OCI-LY1 (cell line): ENCODE measurements around the gene ENO4.

Source experiments
- H2AFZ ChIP-seq: fragments of 200-600 bp; sonication (generic), shearing (Covaris generic); 2 replicates; pipeline ENCODE4 v1.6.0; 2014; ENCODE audit warnings: antibody characterized with exemption, mild to moderate bottlenecking, low read length
- H3F3A ChIP-seq: fragments of 200-600 bp; sonication (generic), shearing (Covaris generic); 2 replicates; pipeline ENCODE4 v1.6.0; 2014; ENCODE audit warnings: mild to moderate bottlenecking, antibody characterized with exemption, low read length, moderate library complexity; ENCODE audit not compliant: insufficient read depth
- H3K27ac ChIP-seq: fragments of 200-600 bp; sonication (generic); 2 replicates; pipeline ENCODE4 v1.5.1; 2014; ENCODE audit warnings: low read length, mixed run types, mild to moderate bottlenecking, low read depth; ENCODE audit not compliant: poor library complexity, severe bottlenecking
- H3K27me3 ChIP-seq: fragments of 200-600 bp; sonication (generic); 2 replicates; pipeline ENCODE4 v1.6.0; 2014; ENCODE audit warnings: antibody characterized with exemption, mild to moderate bottlenecking, low read length, moderate library complexity; ENCODE audit not compliant: insufficient read depth
- H3K36me3 ChIP-seq: fragments of 200-600 bp; sonication (generic); 2 replicates; pipeline ENCODE4 v1.6.1; 2014; ENCODE audit warnings: mild to moderate bottlenecking, antibody characterized with exemption, low read length, moderate library complexity, mixed read lengths; ENCODE audit not compliant: insufficient read depth
- H3K4me1 ChIP-seq: fragments of 200-600 bp; sonication (generic); 2 replicates; pipeline ENCODE4 v1.5.1; 2014; ENCODE audit warnings: mild to moderate bottlenecking, low read length, moderate library complexity; ENCODE audit not compliant: insufficient read depth, severe bottlenecking
- H3K4me2 ChIP-seq: fragments of 200-600 bp; sonication (generic), shearing (Covaris generic); 2 replicates; pipeline ENCODE4 v1.6.1; 2014; ENCODE audit warnings: low read length
- H3K4me3 ChIP-seq: fragments of 200-600 bp; sonication (generic); 2 replicates; pipeline ENCODE4 v1.5.1; 2014; ENCODE audit warnings: low read length, low read depth, mild to moderate bottlenecking, mixed read lengths; ENCODE audit not compliant: poor library complexity, severe bottlenecking
- H3K79me2 ChIP-seq: fragments of 200-600 bp; shearing (Covaris generic); 2 replicates; pipeline ENCODE4 v1.6.1; 2016; ENCODE audit warnings: mixed run types, low read length, mixed read lengths; ENCODE audit not compliant: insufficient read depth
- H3K9ac ChIP-seq: fragments of 200-600 bp; sonication (generic), shearing (Covaris generic); 2 replicates; pipeline ENCODE4 v1.6.1; 2014; ENCODE audit warnings: mild to moderate bottlenecking, low read length, mixed read lengths
- H3K9me2 ChIP-seq: fragments of 200-600 bp; sonication (generic), shearing (Covaris generic); 2 replicates; pipeline ENCODE4 v1.6.1; 2014; ENCODE audit warnings: low read depth, mild to moderate bottlenecking, low read length, mixed read lengths
- H3K9me3 ChIP-seq: fragments of 200-600 bp; shearing (Covaris generic); 2 replicates; pipeline ENCODE4 v1.6.1; 2014; ENCODE audit warnings: low read length, mixed read lengths
- H4K20me1 ChIP-seq: fragments of 200-600 bp; sonication (generic), shearing (Covaris generic); 2 replicates; pipeline ENCODE4 v1.6.0; 2016; ENCODE audit warnings: mild to moderate bottlenecking, low read length; ENCODE audit not compliant: insufficient read depth
- CTCF ChIP-seq: fragments of 200-600 bp; sonication (generic), shearing (Covaris generic); IDR thresholded peaks from 2 replicates; pipeline ENCODE4 v1.5.1; 2017; ENCODE audit warnings: mild to moderate bottlenecking, antibody characterized with exemption, low read length, moderate library complexity, mixed read lengths
- EZH2 ChIP-seq: fragments of 200-600 bp; sonication (generic), shearing (Covaris generic); IDR thresholded peaks from 2 replicates; pipeline ENCODE4 v1.8.0; 2017; ENCODE audit warnings: borderline replicate concordance, mixed run types, mild to moderate bottlenecking, antibody characterized with exemption, low read length, moderate library complexity, mixed read lengths

ENO4 gene

GRCh38 chr10:116810895-116811294, 38.4 kb upstream of the ENO4 start:
- Histone ChIP-seq H3K4me3 (no peak overlapping the region), H3F3A (no peaks in the 10 kb centered on the region), H4K20me1 (no peaks in the 10 kb centered on the region), H3K36me3 (no peaks in the 10 kb centered on the region), H3K79me2 (no peaks in the 10 kb centered on the region), H3K27ac (no peak overlapping the region), H3K9ac (no peak overlapping the region), H3K4me2 (no peak overlapping the region), H3K9me2 (no peaks in the 10 kb centered on the region), H3K27me3 (no peaks in the 10 kb centered on the region), H3K4me1 (peaks cover 3% of the 10 kb centered on the region), H3K9me3 (no peaks in the 10 kb centered on the region), H2AFZ (no peak overlapping the region)
- TF ChIP-seq EZH2 (no peak), CTCF (no peak)

- no peaks in the 10 kb centered on the region; the same call in 1 of the 2 replicates for H3K27me3 ChIP-seq
- H3K4me3 ChIP-seq: no peak overlapping the region
- H3K4me2 ChIP-seq: no peak overlapping the region
- H3K9me3 ChIP-seq: no peaks in the 10 kb centered on the region
- H3K36me3 ChIP-seq: no peaks in the 10 kb centered on the region
- H3K9me2 ChIP-seq: no peaks in the 10 kb centered on the region
- no peaks in the 10 kb centered on the region for H3F3A ChIP-seq
- no peak for TF ChIP-seq CTCF
- no peak for TF ChIP-seq EZH2
- no peaks in the 10 kb centered on the region for H4K20me1 ChIP-seq
- H3K27ac ChIP-seq: no peak overlapping the region
- H3K9ac ChIP-seq: no peak overlapping the region
- H3K4me1 ChIP-seq: peaks cover 6% of the 10 kb centered on the region
- no peaks in the 10 kb centered on the region for H3K79me2 ChIP-seq
- no peak overlapping the region for H2AFZ ChIP-seq
Measured at GRCh38 chr10:116811691-116812090, 37.6 kb upstream of the ENO4 start.

- TF ChIP-seq CTCF: no peak
- no peak for TF ChIP-seq EZH2
- no peak overlapping the region for H3K4me2 ChIP-seq
- H3K9me3 ChIP-seq: no peaks in the 10 kb centered on the region
- no peak overlapping the region for H3K4me3 ChIP-seq
- no peaks in the 10 kb centered on the region for H3K79me2 ChIP-seq
- H4K20me1 ChIP-seq: no peaks in the 10 kb centered on the region
- H3F3A ChIP-seq: no peaks in the 10 kb centered on the region
- H3K4me1 ChIP-seq: peaks cover 6% of the 10 kb centered on the region
- H3K9me2 ChIP-seq: no peaks in the 10 kb centered on the region
- H3K9ac ChIP-seq: no peak overlapping the region
- H2AFZ ChIP-seq: no peak overlapping the region
- no peaks in the 10 kb centered on the region for H3K36me3 ChIP-seq
- H3K27me3 ChIP-seq: no peaks in the 10 kb centered on the region; the same call in 1 of the 2 replicates
- no peak overlapping the region for H3K27ac ChIP-seq
Measured at GRCh38 chr10:116815641-116816415, 33.5 kb upstream of the ENO4 start.
